ENCODE measurements around the gene PAN2. TPM values are rescaled to one million over a fixed set of nuclear protein-coding genes. Genes with fewer than 3 reads are reported as not detected.

PAN2 gene, protein sequence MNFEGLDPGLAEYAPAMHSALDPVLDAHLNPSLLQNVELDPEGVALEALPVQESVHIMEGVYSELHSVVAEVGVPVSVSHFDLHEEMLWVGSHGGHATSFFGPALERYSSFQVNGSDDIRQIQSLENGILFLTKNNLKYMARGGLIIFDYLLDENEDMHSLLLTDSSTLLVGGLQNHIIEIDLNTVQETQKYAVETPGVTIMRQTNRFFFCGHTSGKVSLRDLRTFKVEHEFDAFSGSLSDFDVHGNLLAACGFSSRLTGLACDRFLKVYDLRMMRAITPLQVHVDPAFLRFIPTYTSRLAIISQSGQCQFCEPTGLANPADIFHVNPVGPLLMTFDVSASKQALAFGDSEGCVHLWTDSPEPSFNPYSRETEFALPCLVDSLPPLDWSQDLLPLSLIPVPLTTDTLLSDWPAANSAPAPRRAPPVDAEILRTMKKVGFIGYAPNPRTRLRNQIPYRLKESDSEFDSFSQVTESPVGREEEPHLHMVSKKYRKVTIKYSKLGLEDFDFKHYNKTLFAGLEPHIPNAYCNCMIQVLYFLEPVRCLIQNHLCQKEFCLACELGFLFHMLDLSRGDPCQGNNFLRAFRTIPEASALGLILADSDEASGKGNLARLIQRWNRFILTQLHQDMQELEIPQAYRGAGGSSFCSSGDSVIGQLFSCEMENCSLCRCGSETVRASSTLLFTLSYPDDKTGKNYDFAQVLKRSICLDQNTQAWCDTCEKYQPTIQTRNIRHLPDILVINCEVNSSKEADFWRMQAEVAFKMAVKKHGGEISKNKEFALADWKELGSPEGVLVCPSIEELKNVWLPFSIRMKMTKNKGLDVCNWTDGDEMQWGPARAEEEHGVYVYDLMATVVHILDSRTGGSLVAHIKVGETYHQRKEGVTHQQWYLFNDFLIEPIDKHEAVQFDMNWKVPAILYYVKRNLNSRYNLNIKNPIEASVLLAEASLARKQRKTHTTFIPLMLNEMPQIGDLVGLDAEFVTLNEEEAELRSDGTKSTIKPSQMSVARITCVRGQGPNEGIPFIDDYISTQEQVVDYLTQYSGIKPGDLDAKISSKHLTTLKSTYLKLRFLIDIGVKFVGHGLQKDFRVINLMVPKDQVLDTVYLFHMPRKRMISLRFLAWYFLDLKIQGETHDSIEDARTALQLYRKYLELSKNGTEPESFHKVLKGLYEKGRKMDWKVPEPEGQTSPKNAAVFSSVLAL
- polyA plus RNA-seq (2013), result 73.9 TPM

DNA sequence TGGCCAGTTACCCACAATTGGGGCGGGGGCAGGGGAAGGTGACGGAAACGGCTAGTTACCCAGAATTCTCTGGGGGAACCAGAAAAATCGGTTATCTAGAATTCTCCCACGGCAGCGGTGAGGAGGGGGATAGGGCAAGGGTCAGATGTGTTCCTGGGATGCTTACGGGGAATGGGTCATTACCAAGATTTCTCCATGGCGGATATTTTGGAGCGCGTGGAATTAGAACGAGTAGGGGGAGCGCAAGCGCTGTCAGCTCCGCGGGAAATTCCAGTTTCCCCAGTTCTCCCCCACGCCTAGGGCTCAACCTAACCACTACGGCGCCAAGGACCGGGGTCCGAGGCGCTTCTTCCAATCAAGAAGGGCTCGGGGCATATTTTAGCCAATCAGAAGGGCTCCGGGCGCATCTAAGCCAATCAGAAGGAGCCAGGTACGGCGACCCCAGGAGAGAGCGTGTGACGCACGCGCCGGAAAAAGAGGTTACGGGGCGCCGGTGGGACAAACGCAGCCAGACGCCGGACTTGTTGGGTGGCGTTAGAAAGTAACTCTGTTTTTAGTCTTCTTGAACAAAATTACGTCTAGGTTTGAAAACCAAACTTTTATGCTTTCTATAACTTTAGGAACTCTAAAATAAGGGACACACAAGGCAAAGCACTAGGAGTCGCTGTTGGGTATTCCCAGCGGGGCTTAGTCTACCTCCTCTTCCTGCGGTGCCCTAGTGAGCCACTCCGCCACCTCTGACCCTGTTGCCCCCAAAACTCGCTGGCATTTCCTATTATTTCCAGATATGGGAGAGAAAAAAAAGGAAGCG lies at the start of gene PAN2:
Gene PAN2 (minus strand): TSS at position 322 of the 811 bp plus-strand sequence. CDS start 906 bp downstream, outside the sequence.
- peak within 1 kb of the TSS; percentile 99 for H3K27ac ChIP-seq (ENCODE audit: insufficient read depth in 1 of 2, low read depth in 1 of 2, low read length in 2 of 2, poor library complexity in 1 of 2, severe bottlenecking in 2 of 2)
- H3K36me3 ChIP-seq (ENCODE audit: control insufficient read depth in 4 of 4, insufficient read depth in 4 of 4, low read length in 3 of 4), result no peaks in the 10 kb centered on the region
- POLR2A ChIA-PET, result interaction anchor here (0.6 to 3.3 kb wide), 7 partner anchors 11 to 1864 kb away, joined by 3 to 28 read pairs (median 4); partner anchors contain the start of genes CNPY2, RNF41 and STAT2
- CTCF ChIA-PET, result interaction anchor here (0.8 to 2.2 kb wide), 6 partner anchors 18 to 144 kb away, joined by 3 to 8 read pairs (median 4); partner anchors contain the start of gene CNPY2
- WGBS (ENCODE audit: insufficient coverage), result 0% methylated on average over 31 of the region's 45 CpGs
- H3K4me3 ChIP-seq (ENCODE audit: control insufficient read depth in 1 of 7, extremely low read depth in 1 of 7, insufficient read depth in 4 of 7, low read depth in 2 of 7, low read length in 6 of 7), result peak within 1 kb of the TSS; percentile 4 to 84 (median 72)
- DNase-seq, result peak; percentile 98 to 99 (median 99)
- H3K27me3 ChIP-seq (replicated peaks in 2 of 5; ENCODE audit: control insufficient read depth in 4 of 5, insufficient read depth in 5 of 5, low read length in 4 of 5), result no peaks in the 10 kb centered on the region
- no peaks in the 10 kb centered on the region for H3K9me3 ChIP-seq (ENCODE audit: control extremely low read depth in 1 of 5, control insufficient read depth in 4 of 5, insufficient read depth in 2 of 5, low read depth in 1 of 5, low read length in 4 of 5)
- peaks cover 9 to 30% (median 27%) of the 10 kb centered on the region in 4 experiments for H3K4me1 ChIP-seq (ENCODE audit: control extremely low read depth in 1 of 4, control insufficient read depth in 4 of 4, insufficient read depth in 4 of 4, low read length in 3 of 4)

DNA sequence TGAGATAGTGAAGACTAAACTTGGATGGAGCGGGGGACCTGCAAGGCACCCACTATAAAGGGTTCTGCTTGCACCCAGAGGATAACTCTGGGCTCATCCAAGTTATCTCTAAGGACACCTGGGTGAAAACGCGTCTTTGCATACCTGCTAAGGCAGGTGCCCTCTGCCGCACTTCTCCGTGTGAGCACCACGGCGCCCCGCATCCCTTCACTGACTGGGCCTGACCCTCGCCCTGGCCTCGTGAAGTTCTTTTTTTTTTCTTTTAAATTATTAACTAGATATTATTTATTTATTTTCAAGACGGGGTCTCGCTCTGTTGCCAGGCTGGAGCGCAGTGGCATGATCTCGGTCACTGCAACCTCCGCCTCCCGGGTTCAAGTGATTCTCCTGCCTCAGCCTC lies 48.8 kb upstream of the PAN2 start:
- ChIA-PET CTCF (no interaction called here), POLR2A (no interaction called here)
- no peaks in the 10 kb centered on the region for H3K36me3 ChIP-seq (ENCODE audit: control insufficient read depth in 4 of 4, insufficient read depth in 4 of 4, low read length in 3 of 4)
- no peak overlapping the region for H3K4me3 ChIP-seq (ENCODE audit: control insufficient read depth in 1 of 7, extremely low read depth in 1 of 7, insufficient read depth in 4 of 7, low read depth in 2 of 7, low read length in 6 of 7)
- no peaks in the 10 kb centered on the region for H3K27me3 ChIP-seq (replicated peaks in 2 of 5; ENCODE audit: control insufficient read depth in 4 of 5, insufficient read depth in 5 of 5, low read length in 4 of 5)
- WGBS (ENCODE audit: insufficient coverage), result 97% methylated on average over 6 of the region's 16 CpGs
- no peaks in the 10 kb centered on the region for H3K9me3 ChIP-seq (ENCODE audit: control extremely low read depth in 1 of 5, control insufficient read depth in 4 of 5, insufficient read depth in 2 of 5, low read depth in 1 of 5, low read length in 4 of 5)
- no peak overlapping the region for H3K27ac ChIP-seq (ENCODE audit: insufficient read depth in 1 of 2, low read depth in 1 of 2, low read length in 2 of 2, poor library complexity in 1 of 2, severe bottlenecking in 2 of 2)
- no peaks in the 10 kb centered on the region for H3K4me1 ChIP-seq (ENCODE audit: control extremely low read depth in 1 of 4, control insufficient read depth in 4 of 4, insufficient read depth in 4 of 4, low read length in 3 of 4)
- no peak for DNase-seq

DNA sequence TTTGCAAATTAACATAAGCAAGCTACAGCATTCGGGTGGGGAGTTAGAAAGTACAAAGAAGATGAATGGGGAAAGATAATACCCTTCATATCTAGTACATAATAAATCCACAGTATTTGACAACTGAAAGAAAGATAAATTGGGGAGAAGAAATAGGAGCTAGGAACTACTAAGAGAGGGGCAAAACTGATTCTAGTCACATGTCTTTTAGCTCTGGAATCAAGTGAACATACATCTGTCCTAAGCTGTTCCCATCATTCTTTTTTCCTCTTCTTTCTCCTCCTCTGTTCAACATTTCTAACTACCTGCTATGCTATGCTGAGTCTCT lies 44.2 kb upstream of the PAN2 start:
- H3K4me3 ChIP-seq (ENCODE audit: control insufficient read depth in 1 of 7, extremely low read depth in 1 of 7, insufficient read depth in 4 of 7, low read depth in 2 of 7, low read length in 6 of 7), result no peak overlapping the region
- no peaks in the 10 kb centered on the region for H3K9me3 ChIP-seq (ENCODE audit: control extremely low read depth in 1 of 5, control insufficient read depth in 4 of 5, insufficient read depth in 2 of 5, low read depth in 1 of 5, low read length in 4 of 5)
- POLR2A ChIA-PET, result interaction anchor here (0.6 to 0.7 kb wide), 2 partner anchors 17 to 26 kb away, joined by 3 to 5 read pairs; no protein-coding TSS in a partner anchor
- peaks cover 0 to 5% (median 0%) of the 10 kb centered on the region in 4 experiments for H3K4me1 ChIP-seq (ENCODE audit: control extremely low read depth in 1 of 4, control insufficient read depth in 4 of 4, insufficient read depth in 4 of 4, low read length in 3 of 4)
- DNase-seq, result no peak
- WGBS (ENCODE audit: insufficient coverage), result no CpG with 5 or more reads among the region's 1 CpG
- no peaks in the 10 kb centered on the region for H3K27me3 ChIP-seq (replicated peaks in 2 of 5; ENCODE audit: control insufficient read depth in 4 of 5, insufficient read depth in 5 of 5, low read length in 4 of 5)
- CTCF ChIA-PET, result interaction anchor here (1.1 kb wide), 1 partner anchor 18 kb away, joined by 3 read pairs; the partner anchor contains the start of gene STAT2
- H3K36me3 ChIP-seq (ENCODE audit: control insufficient read depth in 4 of 4, insufficient read depth in 4 of 4, low read length in 3 of 4), result no peaks in the 10 kb centered on the region
- H3K27ac ChIP-seq (ENCODE audit: insufficient read depth in 1 of 2, low read depth in 1 of 2, low read length in 2 of 2, poor library complexity in 1 of 2, severe bottlenecking in 2 of 2), result peak overlapping the region in 1 of 2 experiments; percentile 33

DNA sequence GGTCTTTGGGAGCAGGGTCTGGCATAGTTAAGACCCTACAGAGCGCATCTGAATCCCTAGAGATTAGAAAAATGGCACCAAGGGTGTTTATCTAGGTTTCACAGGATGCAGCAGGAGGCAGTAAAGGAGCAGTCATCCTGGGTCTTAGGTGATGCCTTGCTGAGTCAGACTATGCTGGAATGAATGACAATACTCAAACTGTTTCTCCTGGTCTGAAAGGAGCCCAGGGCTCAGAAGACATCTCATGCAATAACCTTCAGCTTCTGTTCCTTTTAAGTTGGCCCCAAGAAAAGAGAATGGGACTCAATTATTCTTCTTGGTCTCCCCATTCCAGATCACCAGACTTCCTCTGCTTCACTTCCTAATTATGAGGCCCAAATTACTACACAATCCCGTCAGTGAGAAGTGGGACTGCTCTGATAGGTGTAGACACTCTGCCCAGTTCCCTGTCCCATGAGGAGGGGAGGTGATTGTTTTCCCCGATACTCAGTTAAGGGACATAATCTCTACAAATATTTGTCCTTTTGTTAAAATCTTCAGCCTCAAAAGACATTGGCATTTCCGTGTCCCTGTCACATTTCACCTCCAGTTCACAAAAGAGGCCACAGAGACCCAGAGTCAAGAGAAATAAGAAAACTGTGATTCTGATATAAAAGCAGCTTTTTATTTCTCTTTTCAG lies 43.6 kb upstream of the PAN2 start:
- Histone ChIP-seq H3K4me3 (ENCODE audit: control insufficient read depth in 1 of 7, extremely low read depth in 1 of 7, insufficient read depth in 4 of 7, low read depth in 2 of 7, low read length in 6 of 7) (no peak overlapping the region), H3K4me1 (ENCODE audit: control extremely low read depth in 1 of 4, control insufficient read depth in 4 of 4, insufficient read depth in 4 of 4, low read length in 3 of 4) (peaks cover 0 to 5% (median 0%) of the 10 kb centered on the region in 4 experiments), H3K27ac (ENCODE audit: insufficient read depth in 1 of 2, low read depth in 1 of 2, low read length in 2 of 2, poor library complexity in 1 of 2, severe bottlenecking in 2 of 2) (peak overlapping the region in 1 of 2 experiments; percentile 33), H3K36me3 (ENCODE audit: control insufficient read depth in 4 of 4, insufficient read depth in 4 of 4, low read length in 3 of 4) (no peaks in the 10 kb centered on the region), H3K27me3 (replicated peaks in 2 of 5; ENCODE audit: control insufficient read depth in 4 of 5, insufficient read depth in 5 of 5, low read length in 4 of 5) (no peaks in the 10 kb centered on the region), H3K9me3 (ENCODE audit: control extremely low read depth in 1 of 5, control insufficient read depth in 4 of 5, insufficient read depth in 2 of 5, low read depth in 1 of 5, low read length in 4 of 5) (no peaks in the 10 kb centered on the region)
- DNase-seq, result peak in 2 of 3 donors; percentile 35 to 52
- ChIA-PET POLR2A (interaction anchor here (0.6 to 0.7 kb wide), 2 partner anchors 16 to 25 kb away, joined by 3 to 5 read pairs; no protein-coding TSS in a partner anchor), CTCF (interaction anchor here (0.9 to 1.1 kb wide), 2 partner anchors 16 to 17 kb away, joined by 3 to 5 read pairs; partner anchors contain the start of gene STAT2)
- 100% methylated on average over 1 of the region's 4 CpGs for WGBS (ENCODE audit: insufficient coverage)

DNA sequence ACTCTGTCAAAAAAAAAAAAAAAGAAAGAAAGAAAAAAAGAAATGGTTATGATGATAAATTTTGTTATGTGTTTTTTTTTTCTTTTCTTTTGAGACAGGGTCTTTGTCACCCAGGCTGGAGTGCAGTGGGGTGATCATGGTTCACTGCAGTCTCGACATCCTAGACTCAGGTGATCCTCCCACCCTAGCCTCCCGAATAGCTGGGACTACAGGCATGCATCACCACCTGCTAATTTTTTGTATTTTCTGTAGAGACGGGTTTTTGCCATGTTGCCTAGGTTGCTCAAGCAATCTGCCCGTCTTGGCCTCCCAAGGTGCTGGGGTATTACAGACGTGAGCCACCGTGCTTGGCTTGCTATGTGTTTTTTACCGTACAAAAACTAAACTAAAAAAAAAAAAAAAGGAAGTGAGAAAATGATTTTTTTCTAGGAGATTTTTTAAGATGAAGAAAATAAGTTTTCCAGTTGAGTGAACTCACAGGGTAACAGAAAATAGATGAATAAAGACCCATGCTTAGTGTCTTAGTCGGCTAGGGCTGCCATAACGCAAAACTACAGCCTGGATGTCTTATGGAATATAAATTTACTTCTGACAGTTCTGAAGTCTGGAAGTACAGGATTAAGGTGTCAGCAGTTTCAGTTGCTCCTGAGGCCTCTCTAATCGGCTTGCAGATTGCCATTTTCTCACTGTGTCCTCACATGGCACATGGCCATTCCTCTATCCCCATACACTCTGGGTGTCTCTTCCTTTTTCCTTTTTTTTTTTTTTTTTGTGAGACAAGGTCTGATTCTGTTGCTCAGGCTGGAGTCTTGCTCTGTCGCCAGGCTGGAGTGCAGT lies 42.0 kb upstream of the PAN2 start:
- Histone ChIP-seq H3K4me3 (ENCODE audit: control insufficient read depth in 1 of 7, extremely low read depth in 1 of 7, insufficient read depth in 4 of 7, low read depth in 2 of 7, low read length in 6 of 7) (no peak overlapping the region), H3K27ac (ENCODE audit: insufficient read depth in 1 of 2, low read depth in 1 of 2, low read length in 2 of 2, poor library complexity in 1 of 2, severe bottlenecking in 2 of 2) (no peak overlapping the region), H3K27me3 (replicated peaks in 2 of 5; ENCODE audit: control insufficient read depth in 4 of 5, insufficient read depth in 5 of 5, low read length in 4 of 5) (no peaks in the 10 kb centered on the region), H3K9me3 (ENCODE audit: control extremely low read depth in 1 of 5, control insufficient read depth in 4 of 5, insufficient read depth in 2 of 5, low read depth in 1 of 5, low read length in 4 of 5) (no peaks in the 10 kb centered on the region), H3K36me3 (ENCODE audit: control insufficient read depth in 4 of 4, insufficient read depth in 4 of 4, low read length in 3 of 4) (no peaks in the 10 kb centered on the region), H3K4me1 (ENCODE audit: control extremely low read depth in 1 of 4, control insufficient read depth in 4 of 4, insufficient read depth in 4 of 4, low read length in 3 of 4) (peaks cover 0 to 5% (median 0%) of the 10 kb centered on the region in 4 experiments)
- DNase-seq, result peak in 2 of 3 donors; percentile 15 to 20
- 85% methylated on average over 6 of the region's 11 CpGs for WGBS (ENCODE audit: insufficient coverage)
- ChIA-PET POLR2A (no interaction called here), CTCF (no interaction called here)

All from common myeloid progenitor, CD34-positive (primary cell).